Smooth muscle cell (in vitro differentiated cells): ENCODE results near the gene COL27A1. TPM values are rescaled to one million over a fixed set of nuclear protein-coding genes. Genes with fewer than 3 reads are reported as not detected.

ENCODE experiments used
- DNase-seq: peaks from one replicate; lab custom pipeline; 2025; ENCODE audit not compliant: unreplicated experiment; lab: John Stamatoyannopoulos, UW
- H2AFZ ChIP-seq: fragments of 200-600 bp; sonication (generic); 2 replicates; pipeline ENCODE4 v1.6.0; 2016; ENCODE audit warnings: antibody characterized with exemption, low read depth, mild to moderate bottlenecking
- H3F3A ChIP-seq: fragments of 200-600 bp; sonication (generic); 2 replicates; pipeline ENCODE4 v1.6.0; 2017; ENCODE audit warnings: antibody characterized with exemption, low read depth
- H3K27ac ChIP-seq: fragments of 200-600 bp; sonication (generic); 2 replicates; pipeline ENCODE4 v1.5.1; 2016; ENCODE audit warnings: low read depth, mild to moderate bottlenecking
- H3K27me3 ChIP-seq: fragments of 200-600 bp; sonication (generic); 2 replicates; pipeline ENCODE4 v1.6.1; 2016; ENCODE audit warnings: low read depth, mild to moderate bottlenecking
- H3K36me3 ChIP-seq: fragments of 200-600 bp; sonication (generic); 2 replicates; pipeline ENCODE4 v1.5.1; 2016; ENCODE audit warnings: low read depth
- H3K4me1 ChIP-seq: fragments of 200-600 bp; sonication (generic); 2 replicates; pipeline ENCODE4 v1.5.1; 2016; ENCODE audit warnings: low read depth
- H3K4me2 ChIP-seq: fragments of 200-600 bp; sonication (generic); 2 replicates; pipeline ENCODE4 v1.6.0; 2016; ENCODE audit warnings: mild to moderate bottlenecking
- H3K4me3 ChIP-seq: fragments of 200-600 bp; sonication (generic); 2 replicates; pipeline ENCODE4 v1.5.1; 2016; ENCODE audit warnings: mild to moderate bottlenecking
- H3K79me2 ChIP-seq: fragments of 200-600 bp; sonication (generic); 2 replicates; pipeline ENCODE4 v1.6.0; 2016; ENCODE audit warnings: low read depth, mild to moderate bottlenecking
- H3K9ac ChIP-seq: fragments of 200-600 bp; sonication (generic); 2 replicates; pipeline ENCODE4 v1.6.0; 2016; ENCODE audit warnings: low read depth
- H3K9me3 ChIP-seq: fragments of 200-600 bp; sonication (generic); replicated peaks from 2 replicates; pipeline ENCODE4 v1.5.1; 2016; ENCODE audit warnings: low read depth
- H4K20me1 ChIP-seq: fragments of 200-600 bp; sonication (generic); 2 replicates; pipeline ENCODE4 v1.6.0; 2016; ENCODE audit warnings: low read depth
- CTCF ChIP-seq: fragments of 200-600 bp; sonication (generic); IDR thresholded peaks from 2 replicates; pipeline ENCODE4 v1.5.1; 2017; ENCODE audit warnings: borderline replicate concordance, mild to moderate bottlenecking, antibody characterized with exemption; ENCODE audit not compliant: insufficient read depth, poor library complexity, severe bottlenecking
- WGBS: methylation state at CpG from one replicate; pipeline ENCODE4 v1.1.7; 2016; ENCODE audit warnings: low lambda C conversion rate; 5-methylcytosine and 5-hydroxymethylcytosine counted together
- polyA plus RNA-seq: library from polyadenylated mRNA; unstranded; fragments of >200 nt; fragmentation: Nextera tagmentation; extraction: Ambion mirVana; gene quantifications from 2 replicates; pipeline ENCODE4 v1.2.1, GENCODE V29; 2016
- total RNA-seq: library from RNA; depleted of rRNA; stranded (reverse); fragments of >200 nt; gene quantifications from 2 replicates; pipeline ENCODE4 v1.2.3, GENCODE V29; 2014

COL27A1 gene
- total and polyA plus RNA-seq, 2 experiments from 2014 or later = 18.1 to 19.9 TPM

GRCh38 chr9:114202849-114203248 is 47.5 kb downstream of the COL27A1 start:
- DNase-seq = no peak
- Histone ChIP-seq H3K9ac (peak overlapping the region; percentile 35), H4K20me1 (no peaks in the 10 kb centered on the region), H3K4me3 (no peak overlapping the region), H3K9me3 (no peaks in the 10 kb centered on the region), H3K36me3 (no peaks in the 10 kb centered on the region), H3K79me2 (no peaks in the 10 kb centered on the region), H3K4me1 (peaks cover 17% of the 10 kb centered on the region), H3K4me2 (peak overlapping the region; percentile 55), H2AFZ (no peak overlapping the region), H3K27ac (peak overlapping the region; percentile 95), H3K27me3 (no peaks in the 10 kb centered on the region), H3F3A (peaks cover 26% of the 10 kb centered on the region)
- 96% methylated on average over 4 of the region's 4 CpGs for WGBS
- no peak for TF ChIP-seq CTCF

- WGBS = 49% methylated on average over 11 of the region's 11 CpGs
- no peak overlapping the region for H2AFZ ChIP-seq
- no peaks in the 10 kb centered on the region for H3K79me2 ChIP-seq
- H3K27ac ChIP-seq = peak overlapping the region; percentile 95
- peak overlapping the region; percentile 55 for H3K4me2 ChIP-seq
- H3F3A ChIP-seq = peaks cover 26% of the 10 kb centered on the region
- no peak for TF ChIP-seq CTCF
- H3K9ac ChIP-seq = peak overlapping the region; percentile 54
- H3K9me3 ChIP-seq = no peaks in the 10 kb centered on the region
- DNase-seq = no peak
- no peaks in the 10 kb centered on the region for H4K20me1 ChIP-seq
- no peaks in the 10 kb centered on the region for H3K36me3 ChIP-seq
- H3K4me1 ChIP-seq = peaks cover 17% of the 10 kb centered on the region
- H3K27me3 ChIP-seq = no peaks in the 10 kb centered on the region
- H3K4me3 ChIP-seq = no peak overlapping the region
Observed at GRCh38 chr9:114203410-114204140, 48.2 kb downstream of the COL27A1 start.

- Histone ChIP-seq H2AFZ (no peak overlapping the region), H4K20me1 (no peaks in the 10 kb centered on the region), H3K36me3 (no peaks in the 10 kb centered on the region), H3K79me2 (no peaks in the 10 kb centered on the region), H3K9ac (peak overlapping the region; percentile 54), H3K27ac (peak overlapping the region; percentile 95), H3F3A (peaks cover 26% of the 10 kb centered on the region), H3K4me1 (peaks cover 17% of the 10 kb centered on the region), H3K9me3 (no peaks in the 10 kb centered on the region), H3K4me3 (no peak overlapping the region), H3K4me2 (peak overlapping the region; percentile 55), H3K27me3 (no peaks in the 10 kb centered on the region)
- WGBS = 95% methylated on average over 4 of the region's 4 CpGs
- TF ChIP-seq CTCF = no peak
- DNase-seq = no peak
Observed at GRCh38 chr9:114204265-114204664, 48.9 kb downstream of the COL27A1 start.
